NOMO-1 treated with dmso at 0.1 percent for 144 hours (cell line): ENCODE data around the gene ZNF664.
A peak's percentile ranks its signal among the peaks of the same experiment; 100 is the strongest.

ENCODE experiments used
- DNase-seq: peaks from one replicate; lab custom pipeline; 2025; ENCODE audit not compliant: unreplicated experiment; lab: John Stamatoyannopoulos, UW

Gene ZNF664

GRCh38 chr12:124028555-124028925 is 55.5 kb downstream of the ZNF664 start:
- no peak for DNase-seq

DNA sequence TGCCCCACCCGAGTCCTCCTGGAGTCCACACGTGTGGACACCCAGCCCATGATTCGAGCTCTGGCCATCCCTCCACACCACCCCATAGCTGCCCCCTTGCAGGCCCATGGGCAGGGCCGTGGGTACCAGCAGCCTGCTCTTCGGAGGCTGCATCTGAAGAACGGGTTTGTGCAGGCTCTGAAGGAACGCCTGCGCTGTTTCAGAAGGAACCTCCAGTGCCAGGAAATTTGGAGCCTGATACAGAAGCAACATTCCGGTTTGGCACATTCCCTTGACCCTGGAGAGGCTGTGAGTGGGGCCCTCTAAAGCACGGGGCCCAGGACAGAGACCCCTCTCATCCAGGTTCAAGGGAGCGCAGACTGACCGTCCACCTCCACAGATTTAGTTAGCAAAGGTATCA is 57.0 kb downstream of the ZNF664 start:
- no peak for DNase-seq

DNA sequence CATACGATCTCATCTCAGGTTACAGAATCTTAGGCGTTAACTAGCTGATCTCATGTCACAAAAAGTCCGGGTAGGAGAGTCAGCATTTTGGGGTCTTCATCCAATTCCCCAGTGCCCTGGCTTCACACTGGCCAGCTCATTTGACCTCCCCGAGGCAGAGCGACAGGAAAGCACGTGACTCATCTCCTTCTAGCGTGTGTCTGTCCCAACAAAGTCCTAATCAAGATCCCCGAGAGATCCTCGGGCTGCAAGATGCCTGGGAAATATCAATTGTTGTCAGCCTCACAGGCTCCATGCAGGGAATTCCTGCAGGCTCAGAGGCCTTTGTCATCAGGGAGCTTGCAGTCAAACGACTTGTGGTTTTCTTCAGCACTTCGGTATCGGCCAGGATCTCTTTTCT is 57.5 kb downstream of the ZNF664 start:
- no peak for DNase-seq

DNA sequence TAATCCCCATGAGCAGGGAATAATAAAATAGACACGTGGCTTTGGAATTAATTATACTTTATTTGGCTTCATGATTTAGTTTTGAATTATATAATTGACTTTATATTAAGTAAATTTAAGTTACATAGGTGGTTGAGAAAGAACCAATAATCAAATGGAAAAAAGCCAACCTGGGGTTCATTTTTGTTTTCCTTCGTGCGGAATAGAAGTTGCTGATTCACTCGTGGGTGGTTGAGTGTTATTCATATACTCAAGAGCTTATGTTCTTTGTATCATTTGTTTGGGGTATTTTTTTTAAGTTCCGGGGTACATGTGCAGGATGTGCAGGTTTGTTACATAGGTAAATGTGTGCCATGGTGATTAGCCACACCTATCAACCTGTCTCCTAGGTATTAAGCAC is 58.0 kb downstream of the ZNF664 start:
- no peak for DNase-seq

- no peak for DNase-seq
These were observed 59.4 kb downstream of the ZNF664 start for GRCh38 chr12:124032265-124032886.

DNA sequence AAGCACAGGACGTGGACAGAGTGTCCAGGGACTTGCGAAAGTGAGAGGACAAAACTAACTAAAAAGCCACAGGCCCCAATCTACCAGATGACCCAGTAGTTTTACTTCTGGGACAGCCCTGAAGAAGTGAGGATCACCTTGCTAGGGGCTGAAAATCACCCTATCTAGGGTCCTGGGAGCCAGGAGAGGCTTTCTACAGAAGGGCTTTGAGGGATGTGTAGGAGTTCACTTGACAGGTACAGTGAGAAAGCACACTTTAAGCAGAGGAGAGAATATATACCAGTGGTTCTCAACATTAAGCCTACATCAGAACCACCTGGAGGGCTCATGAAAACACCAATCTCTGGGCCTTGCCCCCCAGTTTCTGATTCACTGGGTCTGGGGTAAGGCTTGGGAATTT is 60.8 kb downstream of the ZNF664 start:
- no peak for DNase-seq

DNA sequence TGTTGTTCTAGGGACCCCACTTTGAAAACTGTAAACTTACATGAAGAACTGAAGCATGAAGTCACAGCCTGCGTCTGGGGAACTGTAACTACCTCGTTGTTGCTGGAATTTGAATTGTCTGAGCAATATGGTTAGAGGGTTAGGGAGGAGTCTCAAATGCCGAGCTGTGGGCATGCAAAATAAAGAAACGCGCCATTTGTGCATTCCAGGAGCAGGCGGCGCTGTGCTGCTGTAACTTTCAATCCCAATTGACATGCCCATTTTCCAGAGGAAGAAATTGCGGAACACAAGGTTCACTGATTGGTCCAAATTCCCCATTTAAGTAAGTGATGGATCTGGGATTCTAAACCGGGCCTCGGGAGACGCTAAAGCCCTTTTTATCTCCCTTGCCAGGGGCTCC is 61.3 kb downstream of the ZNF664 start:
- no peak for DNase-seq

DNA sequence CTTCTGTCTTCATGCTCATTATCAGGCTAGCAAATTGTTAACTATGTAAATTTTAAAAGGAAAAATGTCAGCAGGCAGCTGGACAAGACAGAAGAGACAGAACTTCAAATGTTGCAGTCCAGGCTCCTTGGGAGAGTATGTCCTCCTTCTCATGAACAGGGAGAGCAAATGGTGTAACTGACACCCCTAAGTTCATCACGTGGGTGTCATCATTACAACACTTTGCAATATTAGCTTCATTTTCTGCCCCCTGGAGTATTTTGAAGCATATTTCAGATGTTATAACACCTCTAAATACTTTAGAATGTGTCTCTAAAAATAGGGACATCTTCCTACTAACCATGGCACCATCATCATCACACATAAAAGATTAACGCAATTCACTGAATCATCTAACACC is 62.1 kb downstream of the ZNF664 start:
- DNase-seq = no peak

- DNase-seq = no peak
These were observed 63.2 kb downstream of the ZNF664 start for GRCh38 chr12:124036171-124036598.

DNA sequence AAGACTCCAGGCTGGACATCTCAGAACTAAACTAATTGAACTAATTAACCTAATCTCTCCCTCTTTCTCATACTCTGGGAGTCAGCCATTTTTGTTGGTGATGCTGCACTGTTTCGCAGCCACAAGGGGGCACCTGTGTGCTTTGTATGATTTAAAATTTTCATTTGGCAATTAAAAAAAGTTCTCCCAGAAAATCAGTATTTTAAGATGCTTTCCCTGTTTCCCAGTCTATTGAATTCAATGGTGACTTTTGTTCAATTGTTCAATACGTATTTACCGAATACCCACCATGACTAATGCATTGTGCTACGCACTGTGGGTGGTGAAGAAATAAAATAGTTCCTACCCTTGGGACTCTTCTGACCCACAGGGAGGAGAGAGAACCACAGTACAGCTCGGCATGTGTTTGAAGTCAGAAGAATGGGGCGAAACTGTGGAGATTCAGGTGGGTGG is 63.7 kb downstream of the ZNF664 start:
- no peak for DNase-seq

GRCh38 chr12:124037331-124037730 is 64.3 kb downstream of the ZNF664 start:
- DNase-seq = no peak

DNA sequence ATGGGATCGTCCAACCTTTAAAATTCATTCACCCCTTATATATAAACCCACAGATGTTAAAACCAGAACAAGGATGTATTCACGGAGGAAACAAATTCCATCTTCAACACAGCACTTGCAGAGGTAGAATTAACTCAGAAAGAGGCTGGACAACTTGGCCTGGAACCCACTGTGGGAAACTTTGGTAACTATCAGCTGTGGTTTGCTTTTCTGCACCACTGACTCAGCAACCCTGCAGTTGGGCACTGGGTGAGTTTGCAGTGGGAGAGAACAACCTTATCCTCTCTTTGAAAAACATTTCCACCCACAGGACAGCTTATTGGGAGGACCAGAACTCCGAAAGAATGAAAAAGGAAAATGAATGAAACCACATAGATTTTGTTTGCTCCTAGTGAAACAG is 66.3 kb downstream of the ZNF664 start:
- no peak for DNase-seq

- DNase-seq = peak; percentile 60
These were observed 67.3 kb downstream of the ZNF664 start for GRCh38 chr12:124040291-124040690.

- DNase-seq = no peak
These were observed 67.7 kb downstream of the ZNF664 start for GRCh38 chr12:124040737-124041136.

DNA sequence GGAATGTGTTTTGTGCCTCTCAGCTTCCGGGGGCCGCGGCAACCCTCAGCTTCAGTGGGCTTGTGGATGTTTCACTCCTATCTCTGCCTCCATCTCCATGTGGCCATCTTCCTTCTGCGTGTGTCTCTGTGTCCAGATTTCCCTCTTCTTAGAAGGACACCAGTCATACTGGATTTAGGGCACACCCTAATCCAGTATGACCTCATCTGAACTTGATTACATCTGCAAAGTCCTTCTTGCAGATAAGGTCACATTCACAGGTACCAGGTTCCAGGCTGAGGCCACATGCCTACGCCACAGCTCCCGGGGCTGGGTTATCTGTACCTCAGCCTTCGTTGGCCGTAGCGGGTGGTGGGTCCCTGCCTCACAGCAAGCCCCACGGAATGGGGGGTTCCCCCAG is 68.9 kb downstream of the ZNF664 start:
- no peak for DNase-seq

DNA sequence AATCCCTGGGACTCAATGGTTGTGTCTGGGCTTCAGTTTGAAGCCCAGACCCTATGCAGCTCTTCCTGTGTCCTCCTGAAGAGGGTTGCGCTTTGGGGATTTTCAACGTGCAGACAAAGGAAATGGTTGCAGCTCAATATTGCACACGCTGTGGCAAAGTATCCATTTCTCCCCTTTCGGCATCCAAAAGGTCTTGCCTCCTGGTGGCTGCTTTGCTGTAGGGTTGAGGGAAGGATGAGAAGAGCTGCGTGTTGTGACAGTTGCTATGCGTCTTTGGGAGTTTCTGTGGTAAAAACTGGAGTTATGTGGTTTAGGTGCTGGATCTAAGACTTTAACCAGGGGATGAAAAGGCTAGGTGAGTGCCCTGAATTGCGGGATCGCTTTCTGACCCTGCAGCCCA is 71.0 kb downstream of the ZNF664 start:
- DNase-seq = no peak

GRCh38 chr12:124044809-124045321 is 71.8 kb downstream of the ZNF664 start:
- peak; percentile 44 for DNase-seq

DNA sequence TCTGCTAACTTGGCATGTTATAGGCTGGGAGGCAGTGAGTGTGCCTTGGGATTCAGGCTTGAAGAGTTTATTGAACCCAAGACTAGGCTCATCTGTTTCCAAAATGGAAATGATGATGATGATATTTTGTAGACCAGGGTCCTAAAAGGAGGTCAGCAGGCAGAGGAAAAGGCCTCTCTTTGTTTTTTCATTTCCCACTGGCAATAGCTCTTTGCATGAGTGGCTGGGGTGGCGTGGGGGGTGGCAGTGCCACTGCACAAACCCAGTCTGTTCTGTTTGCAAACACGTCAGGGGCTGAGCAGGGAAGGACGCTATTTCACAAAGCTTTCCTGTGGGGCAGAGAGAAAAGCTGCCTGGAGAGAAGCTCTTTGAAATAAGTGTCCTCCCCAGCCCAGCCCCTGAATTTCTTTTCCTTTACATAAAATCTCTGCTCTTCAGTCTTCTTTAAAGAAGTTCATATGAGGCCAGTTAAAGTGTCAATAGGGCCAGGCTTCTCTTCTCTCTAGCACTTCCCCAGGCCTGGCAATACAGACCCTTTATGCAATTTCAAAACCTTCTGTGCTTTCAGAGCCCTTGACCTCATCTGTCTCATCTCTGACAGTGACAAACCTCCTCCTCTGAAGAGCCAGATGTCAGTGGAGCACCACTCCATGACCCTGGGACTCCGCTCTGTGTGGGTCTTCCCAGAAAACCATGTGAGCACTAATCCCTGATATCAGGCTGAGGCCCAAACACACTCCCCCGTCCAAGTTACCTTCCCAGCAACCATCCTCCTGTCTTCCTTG is 72.8 kb downstream of the ZNF664 start:
- DNase-seq = no peak

- no peak for DNase-seq
These were observed 73.4 kb downstream of the ZNF664 start for GRCh38 chr12:124046456-124046740.

- no peak for DNase-seq
These were observed 74.1 kb downstream of the ZNF664 start for GRCh38 chr12:124047045-124047566.

GRCh38 chr12:124049451-124050094 is 76.6 kb downstream of the ZNF664 start:
- no peak for DNase-seq

DNA sequence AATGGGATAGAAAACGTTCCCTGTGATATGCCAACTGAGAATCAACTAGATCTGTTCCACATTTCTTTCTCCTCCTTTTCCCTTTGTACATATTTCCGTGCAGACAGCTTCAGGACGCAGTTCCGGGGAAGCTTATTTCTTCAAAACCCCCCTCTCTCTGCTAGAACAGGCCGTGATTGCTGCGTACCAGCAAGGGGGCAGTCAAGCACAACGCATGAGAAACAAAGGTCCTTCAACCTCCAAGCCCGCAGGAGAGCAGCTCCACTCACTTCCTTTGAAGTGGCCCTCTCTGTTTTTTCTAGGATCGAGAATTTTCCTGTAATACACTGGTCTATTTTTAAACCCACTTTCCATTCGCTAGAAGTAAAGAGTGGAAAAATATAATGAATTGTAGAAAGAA is 80.8 kb downstream of the ZNF664 start:
- no peak for DNase-seq
